Measurements from ENCODE around the gene VPS33B. TPM values are rescaled to one million over a fixed set of nuclear protein-coding genes. Genes with fewer than 3 reads are reported as not detected.

The VPS33B gene
- total and polyA plus RNA-seq, 2 of the 13 experiments (the other 11 are each of a cell fraction or from before 2014, with no cell fraction given): 15.8 to 16.5 TPM

GRCh38 chr15:90954712-90955623 lies 67.4 kb downstream of the VPS33B start, which contains the start of gene RCCD1 (continued):
- TF ChIP-seq ERF (CRISPR knock-in tag; IDR thresholded peaks at IDR 0.05) (peak; percentile 58; the same call in 1 of the 2 replicates), SNAPC5 (CRISPR knock-in tag; IDR thresholded peaks at IDR 0.05; ENCODE audit: borderline replicate concordance) (no peak; the same call in 1 of the 2 replicates), ZNF784 (CRISPR knock-in tag; IDR thresholded peaks at IDR 0.05; ENCODE audit: borderline replicate concordance) (0 out of 2 replicates have a peak, but pooled peaks have one; percentile 27), PPARG (CRISPR knock-in tag; conservative IDR thresholded peaks at IDR 0.05) (0 out of 2 replicates have a peak, but pooled peaks have one; percentile 7), ZNF513 (CRISPR knock-in tag; conservative IDR thresholded peaks at IDR 0.05) (no peak), HNF4G (IDR thresholded peaks at IDR 0.05; ENCODE audit: borderline replicate concordance, low read depth, low read length) (no peak), HNF4G (CRISPR knock-in tag; IDR thresholded peaks at IDR 0.05; ENCODE audit: borderline replicate concordance, low read depth) (0 out of 2 replicates have a peak, but pooled peaks have one; percentile 49), ATF7-NPFF (CRISPR knock-in tag; IDR thresholded peaks at IDR 0.05; ENCODE audit: low read depth) (peak; percentile 90; the same call in 1 of the 2 replicates), RELA (CRISPR knock-in tag; IDR thresholded peaks at IDR 0.05) (no peak), ZBTB20 (CRISPR knock-in tag; IDR thresholded peaks at IDR 0.05; ENCODE audit: borderline replicate concordance, low read depth) (peak; percentile 80; the same call in 1 of the 2 replicates), ATAD3A (CRISPR knock-in tag; IDR thresholded peaks at IDR 0.05) (no peak), ESRRA (CRISPR knock-in tag; IDR thresholded peaks at IDR 0.05; ENCODE audit: low read depth) (no peak), ZSCAN5A (CRISPR knock-in tag; IDR thresholded peaks at IDR 0.05; ENCODE audit: borderline replicate concordance) (peak; percentile 49; the same call in 1 of the 2 replicates), SP4 (CRISPR knock-in tag; IDR thresholded peaks at IDR 0.05) (peak; percentile 69), ZNF337 (CRISPR knock-in tag; IDR thresholded peaks at IDR 0.05; ENCODE audit: borderline replicate concordance, low read depth) (no peak), REXO4 (CRISPR knock-in tag; IDR thresholded peaks at IDR 0.05; ENCODE audit: borderline replicate concordance) (no peak), SOX6 (IDR thresholded peaks at IDR 0.05) (no peak), SOX6 (CRISPR knock-in tag; IDR thresholded peaks at IDR 0.05) (peak; percentile 50; the same call in 1 of the 2 replicates), ZNF343 (CRISPR knock-in tag; IDR thresholded peaks at IDR 0.05) (no peak), ATF2 (CRISPR knock-in tag; IDR thresholded peaks at IDR 0.05) (peak; percentile 96), TOE1 (CRISPR knock-in tag; IDR thresholded peaks at IDR 0.05) (no peak)
